Measurements from ENCODE around the gene STX17. TPM values are rescaled to one million over a fixed set of nuclear protein-coding genes. Genes with fewer than 3 reads are reported as not detected.

Gene STX17
- total RNA-seq, 1 donor from 2014 or later = 20.2 TPM

DNA sequence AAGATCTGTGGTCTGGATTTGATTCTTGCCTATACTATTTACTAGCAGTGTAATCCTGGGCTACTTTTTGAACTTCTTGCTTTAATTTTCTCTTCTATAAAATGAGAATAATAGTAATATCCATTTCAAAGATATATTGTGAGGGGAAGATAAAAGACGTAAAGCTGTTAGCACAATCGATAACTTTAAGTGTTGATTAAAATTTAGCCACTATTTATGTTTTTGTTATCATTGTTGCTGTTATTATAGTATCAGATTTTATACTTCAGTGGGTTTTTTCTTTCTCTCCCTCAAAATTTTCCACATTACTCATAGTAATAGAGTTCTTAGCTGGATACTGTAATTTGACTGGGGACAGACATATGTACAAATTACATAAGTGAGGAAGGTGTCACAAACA is 42.0 kb downstream of the STX17 start:
- Mint-ChIP-seq H3K4me3 (ENCODE audit: unreplicated experiment) (no peak overlapping the region), H3K27ac (ENCODE audit: unreplicated experiment) (no peak overlapping the region), H3K4me1 (ENCODE audit: low read depth) (peaks cover 4% of the 10 kb centered on the region), H3K9me3 (ENCODE audit: low read depth) (peaks cover 3% of the 10 kb centered on the region), H3K27me3 (ENCODE audit: low read depth) (no peaks in the 10 kb centered on the region), H3K36me3 (ENCODE audit: low read depth) (peaks cover 6% of the 10 kb centered on the region)
- TF ChIP-seq, protein P1, sequence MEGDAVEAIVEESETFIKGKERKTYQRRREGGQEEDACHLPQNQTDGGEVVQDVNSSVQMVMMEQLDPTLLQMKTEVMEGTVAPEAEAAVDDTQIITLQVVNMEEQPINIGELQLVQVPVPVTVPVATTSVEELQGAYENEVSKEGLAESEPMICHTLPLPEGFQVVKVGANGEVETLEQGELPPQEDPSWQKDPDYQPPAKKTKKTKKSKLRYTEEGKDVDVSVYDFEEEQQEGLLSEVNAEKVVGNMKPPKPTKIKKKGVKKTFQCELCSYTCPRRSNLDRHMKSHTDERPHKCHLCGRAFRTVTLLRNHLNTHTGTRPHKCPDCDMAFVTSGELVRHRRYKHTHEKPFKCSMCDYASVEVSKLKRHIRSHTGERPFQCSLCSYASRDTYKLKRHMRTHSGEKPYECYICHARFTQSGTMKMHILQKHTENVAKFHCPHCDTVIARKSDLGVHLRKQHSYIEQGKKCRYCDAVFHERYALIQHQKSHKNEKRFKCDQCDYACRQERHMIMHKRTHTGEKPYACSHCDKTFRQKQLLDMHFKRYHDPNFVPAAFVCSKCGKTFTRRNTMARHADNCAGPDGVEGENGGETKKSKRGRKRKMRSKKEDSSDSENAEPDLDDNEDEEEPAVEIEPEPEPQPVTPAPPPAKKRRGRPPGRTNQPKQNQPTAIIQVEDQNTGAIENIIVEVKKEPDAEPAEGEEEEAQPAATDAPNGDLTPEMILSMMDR (IDR thresholded peaks at IDR 0.05) = no peak
- no peak for DNase-seq (ENCODE audit: low spot score)

DNA sequence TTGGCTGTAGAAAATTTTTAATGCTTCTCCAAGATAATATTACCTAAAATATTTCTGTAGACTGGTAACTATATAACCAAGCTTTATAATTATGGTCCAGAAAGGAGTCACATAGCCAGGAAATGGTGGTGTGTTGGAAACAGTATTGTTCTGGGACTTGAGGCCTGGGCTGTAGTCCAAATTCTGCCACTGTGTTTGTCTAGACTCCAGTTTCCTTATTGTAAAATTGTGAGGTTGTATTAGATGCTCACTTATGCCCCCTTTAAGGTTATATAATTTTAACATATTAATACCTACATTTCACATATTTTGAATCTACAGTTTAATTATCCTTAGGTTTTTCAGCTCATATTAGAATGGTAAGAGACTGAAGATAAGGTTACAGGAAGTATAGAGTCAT is 42.4 kb downstream of the STX17 start:
- H3K36me3 Mint-ChIP-seq (ENCODE audit: low read depth) = peaks cover 7% of the 10 kb centered on the region
- TF ChIP-seq, protein P1 (IDR thresholded peaks at IDR 0.05) = no peak

DNA sequence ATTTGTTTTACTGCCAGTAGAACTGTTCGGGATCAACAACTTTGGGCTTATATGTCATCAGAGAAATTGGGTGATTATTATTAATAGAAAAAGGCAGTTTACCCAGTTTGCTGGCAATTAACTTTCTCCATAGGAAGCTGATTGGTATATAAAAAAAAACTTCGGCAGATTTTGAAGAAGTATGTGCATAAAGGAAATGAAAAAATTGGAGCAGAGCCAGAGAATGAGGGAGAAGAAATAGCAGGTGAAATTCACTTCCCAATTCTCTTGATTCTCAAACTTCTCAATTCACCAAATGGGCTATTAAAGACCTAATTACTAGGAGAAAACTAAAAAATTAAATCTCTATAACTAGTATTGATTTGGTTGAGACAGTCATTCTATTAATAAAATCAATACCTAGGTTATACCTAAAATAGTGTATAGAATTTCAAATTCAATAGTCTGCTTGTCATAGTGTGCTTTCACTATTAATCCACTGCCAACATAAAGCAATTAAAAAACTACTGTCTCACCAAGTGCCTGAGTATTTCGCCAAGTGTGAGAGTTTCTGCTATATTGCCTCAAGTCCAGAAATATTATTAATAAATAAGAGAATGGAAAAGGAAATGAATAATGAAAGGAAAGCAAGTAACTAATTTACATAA is 47.5 kb downstream of the STX17 start:
- Mint-ChIP-seq H3K27ac (ENCODE audit: unreplicated experiment) (no peak overlapping the region), H3K9me3 (ENCODE audit: low read depth) (peaks cover 3% of the 10 kb centered on the region), H3K4me1 (ENCODE audit: low read depth) (peaks cover 7% of the 10 kb centered on the region), H3K4me3 (ENCODE audit: unreplicated experiment) (no peak overlapping the region), H3K36me3 (ENCODE audit: low read depth) (peaks cover 8% of the 10 kb centered on the region), H3K27me3 (ENCODE audit: low read depth) (no peaks in the 10 kb centered on the region)
- no peak for DNase-seq (ENCODE audit: low spot score)
- TF ChIP-seq, protein P1 (IDR thresholded peaks at IDR 0.05) = no peak

More for the DNA sequence above, 42.4 kb downstream of the STX17 start:
- H3K9me3 Mint-ChIP-seq (ENCODE audit: low read depth) = peaks cover 3% of the 10 kb centered on the region
- H3K27ac Mint-ChIP-seq (ENCODE audit: unreplicated experiment) = no peak overlapping the region
- H3K4me3 Mint-ChIP-seq (ENCODE audit: unreplicated experiment) = no peak overlapping the region
- H3K27me3 Mint-ChIP-seq (ENCODE audit: low read depth) = no peaks in the 10 kb centered on the region
- peaks cover 4% of the 10 kb centered on the region for H3K4me1 Mint-ChIP-seq (ENCODE audit: low read depth)
- DNase-seq (ENCODE audit: low spot score) = no peak

DNA sequence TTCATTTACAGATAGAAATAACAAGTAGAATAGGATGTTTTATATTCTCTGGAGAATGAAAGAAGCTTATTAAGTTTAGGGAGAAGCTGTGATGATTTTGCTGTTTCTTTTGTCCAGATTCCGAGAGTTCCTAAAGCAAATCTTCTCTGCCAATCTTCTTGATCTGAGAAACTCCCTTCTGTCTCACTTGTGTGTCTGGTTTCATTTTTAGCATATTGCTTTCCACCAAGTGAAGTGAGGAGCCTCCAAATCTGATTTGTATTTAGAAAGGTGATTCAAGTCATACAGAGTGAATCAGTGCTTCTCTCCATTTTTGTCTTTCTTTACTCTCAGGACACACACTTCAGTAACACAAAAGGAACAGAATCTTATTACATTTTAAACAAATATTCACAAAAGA is 48.4 kb downstream of the STX17 start:
- H3K27me3 Mint-ChIP-seq (ENCODE audit: low read depth) = no peaks in the 10 kb centered on the region
- DNase-seq (ENCODE audit: low spot score) = no peak
- H3K27ac Mint-ChIP-seq (ENCODE audit: unreplicated experiment) = peak overlapping the region; percentile 22
- H3K9me3 Mint-ChIP-seq (ENCODE audit: low read depth) = peaks cover 3% of the 10 kb centered on the region
- H3K4me1 Mint-ChIP-seq (ENCODE audit: low read depth) = peaks cover 7% of the 10 kb centered on the region
- peaks cover 8% of the 10 kb centered on the region for H3K36me3 Mint-ChIP-seq (ENCODE audit: low read depth)
- H3K4me3 Mint-ChIP-seq (ENCODE audit: unreplicated experiment) = no peak overlapping the region
- TF ChIP-seq, protein P1 (IDR thresholded peaks at IDR 0.05) = no peak

DNA sequence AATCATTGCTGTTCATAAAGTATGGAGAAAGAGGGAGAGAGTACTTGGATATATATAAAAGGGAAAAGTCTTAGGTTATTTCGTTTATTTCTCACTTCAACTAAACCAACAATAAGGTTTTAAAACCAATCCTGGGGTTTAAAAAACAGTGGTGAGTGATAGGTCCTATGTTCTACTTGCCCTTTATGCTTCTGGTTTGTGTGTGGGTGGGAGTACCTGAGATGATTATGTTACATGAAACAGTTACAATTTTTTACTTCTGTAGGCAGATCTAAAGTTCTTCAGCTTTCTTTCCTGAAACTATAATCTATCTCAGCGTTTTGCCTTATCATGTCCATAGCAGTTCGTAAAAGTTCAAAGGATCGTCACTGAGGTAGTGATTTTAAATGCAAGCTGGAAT is 49.2 kb downstream of the STX17 start:
- Mint-ChIP-seq H3K27ac (ENCODE audit: unreplicated experiment) (no peak overlapping the region), H3K9me3 (ENCODE audit: low read depth) (peaks cover 3% of the 10 kb centered on the region), H3K4me3 (ENCODE audit: unreplicated experiment) (no peak overlapping the region), H3K4me1 (ENCODE audit: low read depth) (peaks cover 7% of the 10 kb centered on the region), H3K36me3 (ENCODE audit: low read depth) (peaks cover 9% of the 10 kb centered on the region), H3K27me3 (ENCODE audit: low read depth) (no peaks in the 10 kb centered on the region)
- TF ChIP-seq, protein P1 (IDR thresholded peaks at IDR 0.05) = no peak
- DNase-seq (ENCODE audit: low spot score) = no peak

All from chondrocyte (in vitro differentiated cells).